ENCODE results near the gene FCHO1.
"Not testable (repeated sequence)": the region's sequence is repeated elsewhere in the genome, so short reads cannot be mapped to it uniquely, and the experiment has no call there.

FCHO1 gene

DNA sequence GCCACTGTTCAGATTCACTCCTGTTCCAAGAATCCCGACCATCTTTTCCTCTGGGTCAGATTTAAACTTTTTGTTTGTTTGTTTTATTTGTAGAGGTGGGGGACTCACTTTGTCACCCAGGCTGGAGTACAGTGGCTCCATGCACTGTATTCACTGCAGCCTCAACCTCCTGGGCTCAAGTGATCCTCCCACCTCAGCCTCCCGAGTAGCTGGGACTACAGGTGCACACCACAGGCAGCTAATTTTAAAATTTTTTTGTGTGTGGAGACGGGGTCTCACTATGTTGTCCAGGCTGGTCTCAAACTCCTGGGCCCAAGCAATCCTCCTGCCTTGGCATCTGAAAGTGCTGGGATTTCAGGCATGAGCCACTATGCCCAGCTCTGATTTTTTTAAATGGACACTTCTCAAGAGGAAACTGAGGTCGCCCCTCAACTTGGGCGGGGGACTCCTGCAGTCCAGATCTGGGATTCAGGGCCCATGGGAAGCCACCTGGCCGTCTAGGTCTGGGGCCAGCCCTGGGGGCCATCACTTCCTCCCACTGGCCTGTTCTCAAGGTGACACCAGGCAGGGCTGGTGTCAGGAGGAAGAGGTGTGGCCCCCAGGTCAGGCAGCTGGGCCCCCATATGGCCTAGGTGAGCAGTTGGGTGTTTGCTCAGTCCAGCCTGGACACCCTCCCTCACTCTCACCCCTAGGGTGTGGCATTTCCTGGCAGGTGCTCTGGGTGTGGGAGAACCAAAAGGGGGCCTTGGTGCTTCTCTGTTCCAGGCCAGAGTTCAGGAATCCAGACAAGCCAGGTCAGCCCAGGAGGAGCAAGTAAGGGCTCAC lies 44.9 kb downstream of the FCHO1 start:
- H2AFZ ChIP-seq (ENCODE audit: low read depth), result no peak overlapping the region
- H3K4me1 ChIP-seq (ENCODE audit: low read depth, poor library complexity, severe bottlenecking), result no peaks in the 10 kb centered on the region
- H3K27ac ChIP-seq, result no peak overlapping the region
- no peaks in the 10 kb centered on the region for H3K79me2 ChIP-seq (ENCODE audit: insufficient read depth, low read depth)
- no peak overlapping the region for H3K9ac ChIP-seq
- H3K36me3 ChIP-seq (ENCODE audit: insufficient read depth), result no peaks in the 10 kb centered on the region
- H4K20me1 ChIP-seq (ENCODE audit: insufficient read depth), result no peaks in the 10 kb centered on the region
- TF ChIP-seq, protein P1, sequence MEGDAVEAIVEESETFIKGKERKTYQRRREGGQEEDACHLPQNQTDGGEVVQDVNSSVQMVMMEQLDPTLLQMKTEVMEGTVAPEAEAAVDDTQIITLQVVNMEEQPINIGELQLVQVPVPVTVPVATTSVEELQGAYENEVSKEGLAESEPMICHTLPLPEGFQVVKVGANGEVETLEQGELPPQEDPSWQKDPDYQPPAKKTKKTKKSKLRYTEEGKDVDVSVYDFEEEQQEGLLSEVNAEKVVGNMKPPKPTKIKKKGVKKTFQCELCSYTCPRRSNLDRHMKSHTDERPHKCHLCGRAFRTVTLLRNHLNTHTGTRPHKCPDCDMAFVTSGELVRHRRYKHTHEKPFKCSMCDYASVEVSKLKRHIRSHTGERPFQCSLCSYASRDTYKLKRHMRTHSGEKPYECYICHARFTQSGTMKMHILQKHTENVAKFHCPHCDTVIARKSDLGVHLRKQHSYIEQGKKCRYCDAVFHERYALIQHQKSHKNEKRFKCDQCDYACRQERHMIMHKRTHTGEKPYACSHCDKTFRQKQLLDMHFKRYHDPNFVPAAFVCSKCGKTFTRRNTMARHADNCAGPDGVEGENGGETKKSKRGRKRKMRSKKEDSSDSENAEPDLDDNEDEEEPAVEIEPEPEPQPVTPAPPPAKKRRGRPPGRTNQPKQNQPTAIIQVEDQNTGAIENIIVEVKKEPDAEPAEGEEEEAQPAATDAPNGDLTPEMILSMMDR (conservative IDR thresholded peaks at IDR 0.05; ENCODE audit: low read depth, low read length), result no peak
- peaks cover 42% of the 10 kb centered on the region for H3K27me3 ChIP-seq (ENCODE audit: insufficient read depth, low read depth)
- no peak overlapping the region for H3K4me2 ChIP-seq
- H3K4me3 ChIP-seq (IDR thresholded peaks at IDR 0.05; ENCODE audit: insufficient read depth, low read depth, low read length), result no peak overlapping the region

DNA sequence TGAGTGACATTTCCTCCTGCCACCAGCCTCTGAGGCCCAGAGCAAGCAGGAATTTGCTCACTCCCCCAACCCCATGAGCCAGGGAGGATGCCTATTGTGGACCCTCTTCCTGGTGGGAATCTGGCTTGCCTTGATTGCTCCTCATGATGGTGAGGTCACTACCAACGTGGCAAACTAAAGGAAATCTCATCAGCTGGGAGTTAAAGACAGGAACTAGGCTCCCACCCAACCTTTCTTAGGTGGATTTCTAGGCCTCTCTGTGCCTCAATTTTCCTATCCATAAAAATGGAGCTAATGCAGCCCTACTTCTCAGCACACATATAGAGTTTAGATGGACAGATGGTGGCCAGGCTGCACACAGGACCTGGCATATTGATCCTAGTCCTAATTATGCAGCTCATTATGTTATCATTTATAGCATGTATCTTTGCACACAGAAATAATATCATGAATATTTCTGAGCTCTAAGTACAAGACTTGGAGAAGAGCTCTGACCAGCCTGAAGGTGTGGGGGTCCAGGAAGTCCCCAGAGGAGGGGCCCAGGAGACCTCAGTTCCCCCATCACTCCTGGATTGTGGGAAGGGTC lies 45.7 kb downstream of the FCHO1 start:
- no peaks in the 10 kb centered on the region for H3K4me1 ChIP-seq (ENCODE audit: low read depth, poor library complexity, severe bottlenecking)
- H3K36me3 ChIP-seq (ENCODE audit: insufficient read depth), result no peaks in the 10 kb centered on the region
- peaks cover 49% of the 10 kb centered on the region for H3K27me3 ChIP-seq (ENCODE audit: insufficient read depth, low read depth)
- no peaks in the 10 kb centered on the region for H3K79me2 ChIP-seq (ENCODE audit: insufficient read depth, low read depth)
- H3K4me3 ChIP-seq (IDR thresholded peaks at IDR 0.05; ENCODE audit: insufficient read depth, low read depth, low read length), result no peak overlapping the region
- no peaks in the 10 kb centered on the region for H4K20me1 ChIP-seq (ENCODE audit: insufficient read depth)
- no peak overlapping the region for H3K4me2 ChIP-seq
- TF ChIP-seq, protein P1 (conservative IDR thresholded peaks at IDR 0.05; ENCODE audit: low read depth, low read length), result no peak
- no peak overlapping the region for H3K27ac ChIP-seq
- H3K9ac ChIP-seq, result no peak overlapping the region
- H2AFZ ChIP-seq (ENCODE audit: low read depth), result no peak overlapping the region

DNA sequence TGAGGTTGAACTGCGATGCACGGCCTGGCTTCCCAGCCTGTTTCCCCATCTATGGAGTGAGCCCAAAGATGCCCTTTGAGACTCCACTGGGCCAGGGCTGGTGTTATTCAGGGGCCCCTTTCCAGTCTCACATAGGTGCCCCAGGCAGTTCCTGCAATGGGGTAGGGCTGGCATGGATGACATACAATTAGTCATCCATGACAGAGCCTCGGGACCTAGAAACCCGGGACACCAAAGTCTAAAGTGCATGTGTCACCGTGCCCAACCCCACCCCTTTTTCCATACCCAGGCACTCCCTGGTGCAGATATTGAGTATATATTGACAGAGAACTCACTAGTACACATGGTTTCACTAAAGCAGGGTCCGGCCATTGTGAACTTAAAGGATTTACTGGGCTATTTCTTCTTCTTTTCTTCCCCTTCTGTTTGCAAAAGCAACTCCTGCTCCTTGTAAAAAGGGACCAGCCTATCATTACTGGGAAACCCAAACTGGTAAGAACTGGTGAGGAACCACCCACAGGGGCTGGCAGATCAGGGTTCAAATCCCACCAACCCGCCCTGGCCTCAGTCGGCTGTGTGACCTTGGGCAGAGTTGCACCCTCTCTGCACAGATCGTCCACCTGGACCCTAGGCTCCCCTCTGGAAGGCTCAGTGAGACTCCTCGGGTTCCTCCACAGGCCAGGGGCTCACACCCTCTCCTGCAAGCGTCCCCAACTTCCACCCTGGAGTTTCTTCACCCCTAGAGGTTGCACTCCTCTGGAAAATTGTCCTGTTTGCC lies 46.3 kb downstream of the FCHO1 start:
- Histone ChIP-seq H4K20me1 (ENCODE audit: insufficient read depth) (no peaks in the 10 kb centered on the region), H3K36me3 (ENCODE audit: insufficient read depth) (no peaks in the 10 kb centered on the region), H3K79me2 (ENCODE audit: insufficient read depth, low read depth) (no peaks in the 10 kb centered on the region), H3K4me1 (ENCODE audit: low read depth, poor library complexity, severe bottlenecking) (no peaks in the 10 kb centered on the region), H3K9ac (no peak overlapping the region), H3K27me3 (ENCODE audit: insufficient read depth, low read depth) (peaks cover 56% of the 10 kb centered on the region), H2AFZ (ENCODE audit: low read depth) (no peak overlapping the region), H3K4me3 (IDR thresholded peaks at IDR 0.05; ENCODE audit: insufficient read depth, low read depth, low read length) (no peak overlapping the region), H3K27ac (no peak overlapping the region), H3K4me2 (no peak overlapping the region)
- TF ChIP-seq, protein P1 (conservative IDR thresholded peaks at IDR 0.05; ENCODE audit: low read depth, low read length), result no peak

DNA sequence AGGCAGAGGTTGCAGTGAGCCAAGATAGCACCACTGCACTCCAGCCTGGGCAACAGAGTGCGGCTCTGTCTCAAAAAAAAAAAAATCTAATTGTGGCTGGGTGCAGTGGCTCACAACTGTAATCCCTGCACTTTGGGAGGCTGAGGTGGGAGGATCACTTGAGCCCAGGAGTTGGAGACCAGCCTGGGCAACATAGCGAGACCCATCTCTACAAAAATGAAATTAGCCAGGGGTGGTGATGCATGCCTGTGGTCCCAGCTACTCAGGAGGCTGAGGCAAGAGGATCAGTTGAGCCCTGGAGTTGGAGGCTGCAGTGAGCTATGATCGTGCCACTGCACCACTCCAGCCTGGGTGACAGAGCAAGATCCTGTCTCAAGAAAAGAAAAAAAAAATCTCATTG lies 47.3 kb downstream of the FCHO1 start:
- H3K27me3 ChIP-seq (ENCODE audit: insufficient read depth, low read depth), result peaks cover 64% of the 10 kb centered on the region
- H3K4me1 ChIP-seq (ENCODE audit: low read depth, poor library complexity, severe bottlenecking); H3K4me3 ChIP-seq (IDR thresholded peaks at IDR 0.05; ENCODE audit: insufficient read depth, low read depth, low read length); H3K9ac ChIP-seq; H4K20me1 ChIP-seq (ENCODE audit: insufficient read depth); H2AFZ ChIP-seq (ENCODE audit: low read depth); H3K79me2 ChIP-seq (ENCODE audit: insufficient read depth, low read depth); H3K27ac ChIP-seq; H3K36me3 ChIP-seq (ENCODE audit: insufficient read depth); H3K4me2 ChIP-seq: not testable (repeated sequence)

Data from KMS-11 (cell line).